A673 (cell line): ENCODE data around the gene B3GAT3. TPM values are rescaled to one million over a fixed set of nuclear protein-coding genes. Genes with fewer than 3 reads are reported as not detected.
A peak's percentile ranks its signal among the peaks of the same experiment; 100 is the strongest.

Source experiments
- BruUV-seq: library from RNA; stranded (reverse); fragments of 400-500 nt; replicated peaks from 2 replicates; lab custom pipeline; 2021; lab: Mats Ljungman, UMichigan
- CTCF ChIA-PET: fragments of 300-600 bp; sonication (Branson Sonifier 250); formaldehyde crosslinking; loops from one replicate; lab custom pipeline; 2022; ENCODE audit warnings: antibody characterized with exemption; lab: Charles Lee
- POLR2A ChIA-PET: fragments of 300-600 bp; sonication (Branson Sonifier 250); formaldehyde crosslinking; loops from one replicate; lab custom pipeline; 2022; ENCODE audit warnings: antibody characterized with exemption; ENCODE audit not compliant: low non-redundant PET; lab: Charles Lee
- DNase-seq: peaks from one replicate; pipeline ENCODE4 v3.0.0-alpha.2; 2015; ENCODE audit warnings: low spot score
- H3K27ac ChIP-seq: fragments of 200-600 bp; sonication (generic); 2 replicates; pipeline ENCODE4 v1.5.1; 2016; ENCODE audit warnings: mixed run types, low read depth, mild to moderate bottlenecking, mixed read lengths, antibody characterized with exemption, low read length; ENCODE audit not compliant: poor library complexity, severe bottlenecking
- H3K27me3 ChIP-seq: fragments of 200-600 bp; sonication (generic); replicated peaks from 2 replicates; pipeline ENCODE4 v1.6.1; 2017; ENCODE audit warnings: mixed run types, low read depth, mild to moderate bottlenecking, mixed read lengths, antibody characterized with exemption, low read length; ENCODE audit not compliant: insufficient read depth, poor library complexity
- H3K36me3 ChIP-seq: fragments of 200-600 bp; sonication (generic); 2 replicates; pipeline ENCODE4 v1.6.1; 2016; ENCODE audit warnings: mixed run types, mild to moderate bottlenecking, mixed read lengths, antibody characterized with exemption, low read length; ENCODE audit not compliant: insufficient read depth, poor library complexity, severe bottlenecking
- H3K4me1 ChIP-seq: fragments of 200-600 bp; sonication (generic); 2 replicates; pipeline ENCODE4 v1.6.1; 2017; ENCODE audit warnings: mixed run types, mild to moderate bottlenecking, mixed read lengths, antibody characterized with exemption, low read length; ENCODE audit not compliant: insufficient read depth, poor library complexity, severe bottlenecking
- H3K4me3 ChIP-seq: fragments of 200-600 bp; sonication (generic); 2 replicates; pipeline ENCODE4 v1.5.1; 2016; ENCODE audit warnings: low read depth, mixed run types, mild to moderate bottlenecking, mixed read lengths, low read length; ENCODE audit not compliant: poor library complexity, severe bottlenecking
- H3K9me3 ChIP-seq: fragments of 200-600 bp; sonication (generic); 2 replicates; pipeline ENCODE4 v1.6.1; 2016; ENCODE audit warnings: mixed run types, low read depth, mild to moderate bottlenecking, mixed read lengths, antibody characterized with exemption, low read length; ENCODE audit not compliant: poor library complexity, severe bottlenecking
- EZH2 ChIP-seq: fragments of 200-600 bp; sonication (generic); IDR thresholded peaks from 2 replicates; pipeline ENCODE4 v1.6.1; 2017; ENCODE audit warnings: borderline replicate concordance, low read depth, mild to moderate bottlenecking, mixed read lengths, antibody characterized with exemption, low read length; ENCODE audit not compliant: poor library complexity, severe bottlenecking
- intact Hi-C: fragments of 100-400 bp; cut with micrococcal nuclease; formaldehyde crosslinking; loops from one replicate; pipeline ENCODE4 v1.10.0; 2022; ENCODE audit not compliant: unreplicated experiment
- microRNA-seq: library from miRNA; unstranded; fragments of <30 nt; microRNA quantifications from one replicate; pipeline ENCODE4 v1.2.0, GENCODE V29; 2021
- total RNA-seq: library from RNA; stranded (reverse); gene quantifications from 2 replicates; pipeline ENCODE4 v1.2.3, GENCODE V29; 2021
- TF ChIP-seq, protein P1 (sequence below): fragments of 300-800, 200-600 bp; sonication (generic); conservative IDR thresholded peaks from 2 replicates; pipeline ENCODE4 v1.5.1; 2017; ENCODE audit warnings: low read depth, mild to moderate bottlenecking, antibody characterized with exemption, low read length, moderate library complexity, mixed read lengths

Gene B3GAT3
- total RNA-seq, 1 experiment from 2014 or later = 64.7 TPM

DNA sequence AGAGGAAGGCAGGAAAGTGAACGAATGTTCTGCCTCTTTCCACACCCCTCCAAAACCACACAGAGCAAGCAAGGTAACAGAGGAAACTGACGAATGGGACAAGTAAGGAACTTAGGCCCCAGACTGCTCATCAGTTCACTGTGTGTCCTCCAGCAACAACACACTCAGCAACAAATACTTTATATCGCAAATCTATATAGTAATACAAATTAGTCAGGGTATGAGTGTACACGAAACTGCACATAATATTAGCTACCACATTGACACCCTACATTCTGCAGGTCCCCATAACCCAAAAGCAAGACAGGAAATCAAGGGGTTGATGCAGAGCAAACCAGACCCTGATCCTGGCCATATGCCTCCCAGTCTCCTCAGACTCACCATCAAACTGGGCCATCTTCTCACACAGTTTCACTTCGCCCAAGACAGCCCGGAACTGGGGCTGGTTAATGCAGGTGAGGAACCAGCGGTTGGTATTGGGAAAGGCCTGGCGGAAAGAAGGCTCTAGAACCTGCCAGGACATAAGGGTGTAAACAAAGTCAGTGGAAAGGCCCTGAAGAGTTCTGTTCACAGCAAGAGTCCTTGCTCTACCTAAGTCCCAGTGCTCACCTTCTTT, 54.7 kb downstream of the B3GAT3 start:
- Histone ChIP-seq H3K27ac (peak overlapping the region; percentile 29), H3K36me3 (peaks cover 95% of the 10 kb centered on the region), H3K27me3 (no peaks in the 10 kb centered on the region), H3K9me3 (no peaks in the 10 kb centered on the region), H3K4me1 (peaks cover 25% of the 10 kb centered on the region), H3K4me3 (no peak overlapping the region)
- TF ChIP-seq EZH2 = no peak
- TF ChIP-seq, protein P1, sequence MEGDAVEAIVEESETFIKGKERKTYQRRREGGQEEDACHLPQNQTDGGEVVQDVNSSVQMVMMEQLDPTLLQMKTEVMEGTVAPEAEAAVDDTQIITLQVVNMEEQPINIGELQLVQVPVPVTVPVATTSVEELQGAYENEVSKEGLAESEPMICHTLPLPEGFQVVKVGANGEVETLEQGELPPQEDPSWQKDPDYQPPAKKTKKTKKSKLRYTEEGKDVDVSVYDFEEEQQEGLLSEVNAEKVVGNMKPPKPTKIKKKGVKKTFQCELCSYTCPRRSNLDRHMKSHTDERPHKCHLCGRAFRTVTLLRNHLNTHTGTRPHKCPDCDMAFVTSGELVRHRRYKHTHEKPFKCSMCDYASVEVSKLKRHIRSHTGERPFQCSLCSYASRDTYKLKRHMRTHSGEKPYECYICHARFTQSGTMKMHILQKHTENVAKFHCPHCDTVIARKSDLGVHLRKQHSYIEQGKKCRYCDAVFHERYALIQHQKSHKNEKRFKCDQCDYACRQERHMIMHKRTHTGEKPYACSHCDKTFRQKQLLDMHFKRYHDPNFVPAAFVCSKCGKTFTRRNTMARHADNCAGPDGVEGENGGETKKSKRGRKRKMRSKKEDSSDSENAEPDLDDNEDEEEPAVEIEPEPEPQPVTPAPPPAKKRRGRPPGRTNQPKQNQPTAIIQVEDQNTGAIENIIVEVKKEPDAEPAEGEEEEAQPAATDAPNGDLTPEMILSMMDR = no peak
- no peak for DNase-seq
- BruUV-seq = no TSS peak
- intact Hi-C loops = no loop called here
- ChIA-PET CTCF (no interaction called here), POLR2A (interaction anchor here (0.5 kb wide), 1 partner anchor 105 kb away, joined by 8 read pairs; the partner anchor contains the start of gene LBHD1)

DNA sequence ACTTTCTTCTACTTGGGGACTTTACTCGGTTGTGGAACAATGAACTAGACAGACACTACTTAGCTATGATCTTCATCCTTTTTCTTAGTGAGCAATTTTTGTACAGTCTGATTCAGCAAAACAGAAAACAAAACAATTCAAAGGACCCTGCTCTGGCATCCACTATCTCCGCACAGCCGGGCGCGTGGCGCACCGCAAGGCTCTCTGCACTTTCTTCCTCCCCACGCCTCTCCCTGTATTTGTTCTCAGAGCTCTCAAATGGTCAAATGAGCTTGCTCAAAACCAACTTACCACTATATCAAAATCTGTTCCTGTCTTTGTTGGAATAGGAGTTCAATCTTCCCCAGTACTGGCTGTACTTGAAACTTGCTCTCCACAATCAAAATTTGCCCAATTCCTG, 55.5 kb downstream of the B3GAT3 start:
- no peak for TF ChIP-seq EZH2
- TF ChIP-seq, protein P1 = no peak
- BruUV-seq = no TSS peak
- Histone ChIP-seq H3K9me3 (no peaks in the 10 kb centered on the region), H3K4me1 (peaks cover 16% of the 10 kb centered on the region), H3K27me3 (no peaks in the 10 kb centered on the region), H3K4me3 (no peak overlapping the region), H3K36me3 (peaks cover 95% of the 10 kb centered on the region), H3K27ac (peak overlapping the region; percentile 29)
- ChIA-PET POLR2A (no interaction called here), CTCF (interaction anchor here (1.1 kb wide), 1 partner anchor 171 kb away, joined by 4 read pairs; no protein-coding TSS in a partner anchor)
- intact Hi-C loops = no loop called here
- DNase-seq = no peak

Small RNA genes lying within 50 kb of the gene (microRNA-seq; reads per million reads assigned to microRNA genes)
- gene MIR6747 = 1.3 reads per million

Other genes starting within 250 kb of the B3GAT3 start
- gene SCGB1A1, start 203.0 kb downstream of the B3GAT3 start, total RNA-seq = not detected in 2 replicates
- gene AHNAK, start 75.2 kb downstream of the B3GAT3 start, total RNA-seq = 71.7 and 73.0 TPM in 2 replicates
- 1,804 and 1,817 TPM in 2 replicates for gene EEF1G, start 48.1 kb downstream of the B3GAT3 start, total RNA-seq
- 27.3 and 27.6 TPM in 2 replicates for gene TUT1, start 30.5 kb downstream of the B3GAT3 start, total RNA-seq
- 241 and 243 TPM in 2 replicates for gene MTA2, start 20.1 kb downstream of the B3GAT3 start, total RNA-seq
- gene EML3, start 9.2 kb downstream of the B3GAT3 start, total RNA-seq = 21.3 and 30.4 TPM in 2 replicates
- gene ROM1, start 8.7 kb downstream of the B3GAT3 start, total RNA-seq = 1.1 and 1.3 TPM in 2 replicates
- gene GANAB, start 24.6 kb upstream of the B3GAT3 start, total RNA-seq = 475 and 489 TPM in 2 replicates
- gene INTS5, start 31.3 kb upstream of the B3GAT3 start, total RNA-seq = 29.3 and 30.0 TPM in 2 replicates
- 124 and 141 TPM in 2 replicates for gene C11orf98, start 43.2 kb upstream of the B3GAT3 start, total RNA-seq
- 59.7 and 68.8 TPM in 2 replicates for gene CSKMT, start 43.3 kb upstream of the B3GAT3 start, total RNA-seq
- gene UQCC3, start 49.7 kb upstream of the B3GAT3 start, total RNA-seq = 28.0 and 29.0 TPM in 2 replicates
- 7.1 and 7.8 TPM in 2 replicates for gene LBHD1, start 50.3 kb upstream of the B3GAT3 start, total RNA-seq
- 143 and 147 TPM in 2 replicates for gene UBXN1, start 57.1 kb upstream of the B3GAT3 start, total RNA-seq
- gene LRRN4CL, start 67.5 kb upstream of the B3GAT3 start, total RNA-seq = 0.37 and 0.52 TPM in 2 replicates
- 123 and 132 TPM in 2 replicates for gene BSCL2, start 85.4 kb upstream of the B3GAT3 start, total RNA-seq
- gene GNG3, start 85.7 kb upstream of the B3GAT3 start, total RNA-seq = 0.45 and 0.72 TPM in 2 replicates
- gene HNRNPUL2, start 105.5 kb upstream of the B3GAT3 start, total RNA-seq = 104 and 105 TPM in 2 replicates
- 66.5 and 66.8 TPM in 2 replicates for gene TTC9C, start 106.5 kb upstream of the B3GAT3 start, total RNA-seq
- gene ZBTB3, start 132.2 kb upstream of the B3GAT3 start, total RNA-seq = 12.0 and 13.1 TPM in 2 replicates
- 159 and 166 TPM in 2 replicates for gene POLR2G, start 139.6 kb upstream of the B3GAT3 start, total RNA-seq
- 70.0 and 70.9 TPM in 2 replicates for gene TAF6L, start 149.4 kb upstream of the B3GAT3 start, total RNA-seq
- 46.6 and 52.1 TPM in 2 replicates for gene TMEM179B, start 165.4 kb upstream of the B3GAT3 start, total RNA-seq
- gene TMEM223, start 170.0 kb upstream of the B3GAT3 start, total RNA-seq = 23.4 and 29.3 TPM in 2 replicates
- 78.8 and 82.0 TPM in 2 replicates for gene NXF1, start 183.5 kb upstream of the B3GAT3 start, total RNA-seq
- gene STX5, start 210.1 kb upstream of the B3GAT3 start, total RNA-seq = 29.2 and 38.1 TPM in 2 replicates
- gene TEX54, start 210.9 kb upstream of the B3GAT3 start, total RNA-seq = 0.77 TPM in 1 of 2 replicates, not detected in the other
- 147 and 155 TPM in 2 replicates for gene WDR74, start 217.6 kb upstream of the B3GAT3 start, total RNA-seq